NCI-H345 treated with DMSO at 0.1 percent for 48 hours (cell line): ENCODE data around the gene MCTP1.
A peak's percentile ranks its signal among the peaks of the same experiment; 100 is the strongest.
"Not testable (repeated sequence)": the region's sequence is repeated elsewhere in the genome, so short reads cannot be mapped to it uniquely, and the experiment has no call there.

Experiments used
- DNase-seq: peaks from one replicate; lab custom pipeline; 2025; ENCODE audit not compliant: unreplicated experiment; lab: John Stamatoyannopoulos, UW

Gene MCTP1

GRCh38 chr5:94830520-94830919 is 454.4 kb downstream of the MCTP1 start:
- DNase-seq, result no peak

GRCh38 chr5:94828222-94828621 is 456.7 kb downstream of the MCTP1 start:
- not testable (repeated sequence) for DNase-seq

- no peak for DNase-seq
Measured at GRCh38 chr5:94820488-94820887, 464.4 kb downstream of the MCTP1 start.

GRCh38 chr5:94818904-94819303 is 466.0 kb downstream of the MCTP1 start:
- no peak for DNase-seq

GRCh38 chr5:94815313-94816039 is 469.4 kb downstream of the MCTP1 start:
- no peak for DNase-seq

- DNase-seq, result no peak
Measured at GRCh38 chr5:94812232-94812631, 472.7 kb downstream of the MCTP1 start.

DNA sequence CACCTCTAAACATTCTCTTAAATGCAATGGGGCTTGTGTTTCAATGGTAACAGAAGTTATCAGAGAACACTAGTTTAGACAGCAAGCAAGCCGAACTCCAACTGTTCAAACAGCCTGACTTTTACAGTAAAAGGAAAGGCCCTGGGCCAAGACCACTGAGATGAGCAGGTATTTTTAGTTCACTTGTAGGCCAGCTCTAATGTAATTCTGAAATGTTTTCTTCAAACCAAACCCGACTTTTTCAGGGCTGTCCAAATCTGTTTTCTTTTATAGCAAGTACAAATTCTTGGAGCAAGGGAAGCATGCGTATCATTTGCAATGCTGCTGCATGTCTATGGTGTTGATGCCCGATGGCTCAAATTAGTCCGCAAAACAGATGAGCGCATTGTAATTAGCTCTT is 473.6 kb downstream of the MCTP1 start:
- no peak for DNase-seq

- no peak for DNase-seq
Measured at GRCh38 chr5:94810877-94811276, 474.0 kb downstream of the MCTP1 start.

DNA sequence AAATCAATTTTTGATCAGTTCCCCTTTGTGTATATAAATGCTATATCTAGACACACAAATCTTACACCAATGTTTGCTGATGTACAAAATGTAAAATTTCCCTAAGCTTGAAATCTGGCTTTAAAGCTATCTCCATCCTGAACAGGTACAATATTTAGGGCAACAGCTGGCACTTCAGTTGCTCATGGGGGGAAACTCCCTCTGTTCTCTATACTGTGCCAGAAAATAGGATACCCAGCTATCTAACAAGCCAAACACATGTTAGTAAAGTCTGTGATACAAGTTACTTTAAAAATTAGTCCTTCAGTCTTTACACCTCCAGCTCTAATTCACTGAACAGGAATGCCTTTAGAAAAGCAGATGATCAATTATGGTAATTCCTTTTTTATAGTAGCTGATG is 474.6 kb downstream of the MCTP1 start:
- no peak for DNase-seq

DNA sequence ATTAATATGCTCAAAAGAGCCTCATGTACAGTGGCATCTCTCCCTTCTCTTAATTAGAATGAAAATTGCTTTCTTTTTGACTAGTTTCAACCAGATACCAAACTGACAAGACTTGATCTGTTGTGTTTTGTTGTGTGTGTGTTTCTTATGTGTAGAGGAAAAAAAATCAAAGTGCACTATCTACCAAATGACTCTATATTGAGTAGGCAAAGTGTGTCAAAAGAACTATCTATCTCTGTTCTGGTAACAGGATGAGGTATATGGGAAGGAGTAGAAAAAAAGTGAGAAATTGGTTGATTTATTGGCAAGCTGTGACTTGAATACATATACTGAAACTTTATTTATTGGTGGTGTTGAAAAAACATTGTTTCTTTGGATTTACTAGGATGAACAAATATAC is 476.4 kb downstream of the MCTP1 start:
- DNase-seq, result no peak

DNA sequence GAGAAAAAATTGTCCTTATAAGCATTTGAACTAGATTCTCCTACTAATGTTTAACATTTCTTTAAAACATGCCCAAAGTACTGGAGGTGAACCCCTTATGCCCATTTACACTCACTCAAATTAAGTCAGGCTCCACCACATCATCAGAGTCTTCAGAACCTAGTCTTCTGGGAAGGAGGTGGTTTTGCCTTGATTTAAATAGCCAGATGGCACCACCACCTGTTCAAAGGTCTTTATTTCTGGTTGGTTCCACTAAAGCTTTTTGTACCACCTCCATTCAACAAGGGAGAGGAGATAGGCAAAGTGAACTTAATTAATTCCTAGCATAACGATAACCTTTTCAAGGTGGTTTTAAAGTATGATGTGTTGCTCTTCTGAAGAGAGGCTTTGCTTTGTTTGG is 476.9 kb downstream of the MCTP1 start:
- DNase-seq, result no peak

DNA sequence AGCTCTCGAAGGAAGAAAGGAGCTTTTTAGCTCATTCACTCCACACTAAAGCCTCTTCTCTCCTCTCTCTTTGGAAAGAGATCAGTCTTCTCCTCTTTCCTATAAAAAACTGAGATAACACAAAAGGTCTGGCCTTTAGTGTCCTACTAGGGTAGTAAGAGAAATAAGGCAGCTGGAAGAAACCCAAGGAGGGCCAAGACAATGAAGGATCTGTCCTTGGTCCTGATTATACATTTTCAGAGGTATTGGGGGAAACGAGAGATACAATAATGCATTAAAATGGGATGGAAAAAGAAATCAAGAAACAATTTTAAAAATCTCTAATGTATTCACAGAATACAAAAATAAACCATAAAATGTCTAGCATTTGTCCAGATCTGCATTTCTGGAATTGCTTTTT is 482.4 kb downstream of the MCTP1 start:
- no peak for DNase-seq

DNA sequence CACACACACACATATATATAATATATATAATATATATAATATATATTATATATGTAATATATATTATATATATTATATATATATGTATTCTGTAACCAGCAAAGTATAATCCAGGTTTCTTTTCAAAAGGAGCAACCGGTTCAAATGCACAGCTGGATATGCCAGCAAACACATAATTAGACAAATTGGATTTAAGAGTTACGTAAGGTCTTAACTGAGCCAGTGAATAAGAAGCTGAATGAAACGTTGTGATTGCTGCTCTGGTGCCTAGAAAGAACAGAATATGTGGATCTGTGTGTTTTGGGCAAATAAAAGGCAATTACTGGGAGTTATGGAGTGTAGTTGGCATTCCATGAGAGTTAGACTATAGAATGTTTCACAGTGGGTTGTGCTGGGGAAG is 488.3 kb downstream of the MCTP1 start:
- DNase-seq, result no peak

DNA sequence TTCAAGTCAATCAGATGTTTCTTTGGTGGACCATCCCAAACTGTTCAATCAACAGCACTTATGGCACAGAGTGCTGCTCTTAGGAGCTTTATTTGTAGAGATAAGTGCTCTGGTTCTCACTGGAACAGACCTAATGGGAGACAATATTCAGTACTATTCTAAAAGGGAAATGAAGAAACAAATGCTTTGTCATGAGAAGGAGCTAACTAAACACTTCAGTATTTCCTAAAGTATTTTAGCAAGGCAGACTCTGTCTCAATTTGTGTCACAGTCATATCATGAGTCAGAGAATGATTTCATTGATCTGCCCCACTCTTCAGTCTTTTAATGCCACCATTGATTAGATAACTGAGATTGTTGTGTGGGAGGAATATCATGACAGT is 491.1 kb downstream of the MCTP1 start:
- DNase-seq, result no peak

GRCh38 chr5:94793113-94793815 is 491.6 kb downstream of the MCTP1 start:
- no peak for DNase-seq

- no peak for DNase-seq
Measured at GRCh38 chr5:94791829-94792228, 493.1 kb downstream of the MCTP1 start.

DNA sequence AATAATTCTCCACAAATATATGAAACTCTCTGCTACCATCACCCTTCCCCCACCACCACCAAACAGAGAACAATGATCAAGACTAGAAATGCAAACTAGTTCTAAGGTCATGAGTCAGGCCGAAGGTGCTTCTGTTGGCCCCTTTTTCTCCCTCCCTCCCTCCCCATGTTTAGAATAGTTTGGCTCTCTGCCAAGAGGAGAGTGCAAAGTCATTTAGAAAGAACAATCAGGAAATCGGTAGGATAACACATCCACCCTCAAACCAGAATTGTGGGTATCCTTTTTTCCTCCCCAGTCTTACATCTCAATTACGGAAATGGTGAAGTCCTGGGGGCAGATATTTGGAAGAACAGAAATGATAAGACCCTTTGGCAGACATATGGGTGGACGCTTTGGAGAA is 496.4 kb downstream of the MCTP1 start:
- no peak for DNase-seq

DNA sequence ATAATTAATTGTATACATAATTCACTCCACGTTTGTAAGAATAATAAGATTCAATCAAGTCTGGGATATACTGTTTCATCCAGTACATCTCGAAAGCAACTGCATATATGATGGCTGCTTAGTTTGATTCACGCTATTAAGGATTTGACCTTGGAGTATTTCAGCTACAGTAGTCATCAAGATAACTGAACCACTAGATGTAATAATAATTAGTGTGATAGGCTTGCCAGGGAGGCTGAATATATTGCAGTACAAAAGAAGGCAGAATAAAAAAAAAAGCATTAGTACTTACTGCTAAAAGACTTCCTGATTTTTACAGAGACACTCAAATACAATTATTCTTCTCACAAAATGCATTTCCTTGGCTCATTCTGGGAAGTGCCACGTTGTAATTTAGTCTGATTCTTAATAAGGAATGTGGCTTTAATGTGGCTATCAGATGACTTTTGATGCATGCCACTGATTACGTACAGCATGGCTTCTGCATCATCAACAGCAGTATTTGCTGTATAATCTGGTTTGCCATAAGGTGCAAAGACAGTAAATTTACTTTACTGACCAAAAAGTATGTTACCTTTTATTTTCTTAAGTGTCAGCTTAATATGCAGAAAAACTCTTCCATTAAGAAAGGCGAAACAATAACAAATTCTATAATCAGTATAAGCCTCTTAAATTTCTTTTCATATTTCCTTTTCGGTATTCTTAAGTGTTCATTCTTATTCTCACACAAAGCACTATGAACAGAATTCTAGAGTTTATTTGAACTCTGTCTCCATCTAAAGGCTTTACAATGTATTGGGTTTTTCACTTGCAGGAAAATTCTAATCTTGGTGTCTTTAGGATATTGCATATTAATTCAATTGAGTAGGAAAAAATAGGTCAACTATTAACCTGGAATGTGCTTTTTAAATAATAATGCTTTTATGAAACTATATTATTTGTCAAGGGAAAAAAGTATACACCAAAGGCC is 500.1 kb downstream of the MCTP1 start:
- DNase-seq, result no peak

DNA sequence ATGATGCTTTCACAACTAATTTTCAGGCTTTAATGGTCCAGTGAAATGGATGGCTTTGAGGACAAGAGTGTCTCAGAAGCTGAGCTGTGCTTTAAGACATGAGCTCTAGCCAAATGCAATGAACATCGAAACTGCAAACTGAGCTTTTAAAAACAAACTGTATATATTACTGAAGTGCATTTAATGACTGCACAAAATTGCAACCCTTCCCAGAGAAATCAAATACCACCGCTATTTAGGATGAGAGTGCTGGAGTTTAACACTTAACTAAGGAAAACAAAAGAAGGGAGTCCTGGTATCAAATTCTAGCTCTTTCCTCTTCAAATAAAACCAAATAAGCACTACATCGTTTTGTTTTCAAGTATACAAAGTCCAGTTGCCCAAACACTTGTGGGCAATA is 502.5 kb downstream of the MCTP1 start:
- no peak for DNase-seq

GRCh38 chr5:94779684-94780083 is 505.2 kb downstream of the MCTP1 start:
- no peak for DNase-seq

DNA sequence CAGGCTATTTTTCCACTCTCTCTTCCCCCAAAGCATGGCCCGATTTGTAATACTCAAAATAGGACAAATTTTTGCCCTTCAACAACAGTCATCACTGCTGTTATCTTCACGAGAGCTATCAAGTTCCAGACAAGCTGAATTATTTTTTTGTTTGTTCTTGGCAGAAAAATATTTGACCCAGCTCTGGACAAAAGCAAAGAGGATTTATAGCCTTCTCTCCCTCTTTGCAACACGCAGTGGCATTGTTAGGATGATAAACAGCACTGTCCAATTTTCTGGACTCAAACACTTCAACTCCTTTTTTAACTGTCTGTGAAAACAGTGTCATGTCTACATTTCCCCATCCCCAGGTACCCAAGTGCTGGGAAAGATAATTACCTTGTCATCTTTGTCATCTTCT is 506.2 kb downstream of the MCTP1 start:
- DNase-seq, result no peak

GRCh38 chr5:94778299-94778698 is 506.6 kb downstream of the MCTP1 start:
- DNase-seq, result peak; percentile 33
